HG03135 (cell line): Measurements from ENCODE around the gene HOXD12.

ENCODE experiments used
- ATAC-seq: cut with Tn5 transposase; IDR thresholded peaks from one replicate; pipeline ENCODE4 v1.9.1; 2021; ENCODE audit warnings: mild to moderate bottlenecking, moderate library complexity; ENCODE audit not compliant: unreplicated experiment

Gene HOXD12

GRCh38 chr2:176105078-176105729 lies 5.6 kb downstream of the HOXD12 start:
- no peak for ATAC-seq

- ATAC-seq = no peak
Observed at GRCh38 chr2:176105730-176106580, 6.4 kb downstream of the HOXD12 start.

GRCh38 chr2:176106581-176107539 lies 7.3 kb downstream of the HOXD12 start, which contains the start of gene HOXD11:
TSS of gene HOXD11 (plus strand) at chr2:176107280. CDS start at chr2:176107356, 76 bp downstream.
- ATAC-seq = no peak

- no peak for ATAC-seq
Observed at GRCh38 chr2:176107731-176108181, 8.2 kb downstream of the HOXD12 start.

GRCh38 chr2:176109192-176109901 lies 9.8 kb downstream of the HOXD12 start:
- no peak for ATAC-seq

- no peak for ATAC-seq
Observed at GRCh38 chr2:176109946-176110345, 10.4 kb downstream of the HOXD12 start.

- no peak for ATAC-seq
Observed at GRCh38 chr2:176110415-176111308, 11.1 kb downstream of the HOXD12 start.

- no peak for ATAC-seq
Observed at GRCh38 chr2:176111309-176111663, 11.7 kb downstream of the HOXD12 start.

GRCh38 chr2:176111846-176112374 lies 12.3 kb downstream of the HOXD12 start:
- no peak for ATAC-seq

GRCh38 chr2:176112375-176113302 lies 13.0 kb downstream of the HOXD12 start:
- ATAC-seq = no peak

GRCh38 chr2:176114120-176114929 lies 14.7 kb downstream of the HOXD12 start:
- no peak for ATAC-seq

GRCh38 chr2:176114930-176115625 lies 15.5 kb downstream of the HOXD12 start:
- no peak for ATAC-seq

- no peak for ATAC-seq
Observed at GRCh38 chr2:176115883-176116813, 16.6 kb downstream of the HOXD12 start, which contains the start of gene HOXD10. TSS of gene HOXD10 (plus strand) at chr2:176116778. CDS start at chr2:176116834, 56 bp downstream.

- ATAC-seq = no peak
Observed at GRCh38 chr2:176117162-176117822, 17.7 kb downstream of the HOXD12 start.

- no peak for ATAC-seq
Observed at GRCh38 chr2:176117823-176118371, 18.3 kb downstream of the HOXD12 start.
